Kidney tubule cell (primary cell): ENCODE results near the gene TFAP2D.

Experiments used
- DNase-seq: peaks from one replicate; pipeline ENCODE4 v3.0.0-alpha.2; 2018; ENCODE audit warnings: low spot score

Gene TFAP2D

DNA sequence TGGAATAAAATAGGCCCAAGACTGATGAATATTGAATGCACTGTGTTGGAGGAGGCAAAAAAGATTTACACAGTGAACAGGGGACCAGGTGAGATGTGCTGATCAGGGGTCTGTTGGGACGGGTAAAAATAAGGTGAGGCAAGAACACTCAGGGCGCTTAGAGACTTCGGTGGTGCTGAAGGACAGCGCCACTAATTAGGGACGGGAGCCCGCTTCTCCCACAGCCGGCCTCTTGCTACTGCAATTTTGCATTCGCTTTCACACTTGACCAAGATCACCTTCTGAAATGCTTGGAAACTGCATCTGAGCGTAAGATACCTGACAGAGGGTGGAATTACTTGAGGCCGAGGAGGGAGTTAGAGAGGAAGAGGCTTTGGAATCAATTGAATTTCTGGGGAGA lies 7.3 kb downstream of the TFAP2D start:
- DNase-seq: peak; percentile 13

DNA sequence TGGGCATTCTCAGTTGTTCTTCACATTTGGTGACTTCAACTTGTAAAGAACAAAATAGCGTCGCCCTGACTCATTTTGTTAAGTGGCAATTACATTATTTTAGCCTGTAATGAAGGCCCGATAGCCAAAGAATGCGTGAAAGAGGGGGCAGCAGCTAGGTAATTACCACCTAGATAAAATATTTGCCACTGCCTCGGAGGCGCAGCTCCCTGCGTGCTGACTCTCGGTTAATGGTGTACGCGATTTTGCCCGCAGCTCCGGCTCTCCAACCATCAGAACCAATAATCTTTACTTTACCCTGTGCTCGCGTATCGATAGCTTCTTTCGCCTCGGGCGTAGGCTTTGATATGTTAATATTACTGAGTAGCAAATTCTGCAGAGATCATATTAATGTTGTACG lies 8.7 kb downstream of the TFAP2D start:
- DNase-seq: no peak

DNA sequence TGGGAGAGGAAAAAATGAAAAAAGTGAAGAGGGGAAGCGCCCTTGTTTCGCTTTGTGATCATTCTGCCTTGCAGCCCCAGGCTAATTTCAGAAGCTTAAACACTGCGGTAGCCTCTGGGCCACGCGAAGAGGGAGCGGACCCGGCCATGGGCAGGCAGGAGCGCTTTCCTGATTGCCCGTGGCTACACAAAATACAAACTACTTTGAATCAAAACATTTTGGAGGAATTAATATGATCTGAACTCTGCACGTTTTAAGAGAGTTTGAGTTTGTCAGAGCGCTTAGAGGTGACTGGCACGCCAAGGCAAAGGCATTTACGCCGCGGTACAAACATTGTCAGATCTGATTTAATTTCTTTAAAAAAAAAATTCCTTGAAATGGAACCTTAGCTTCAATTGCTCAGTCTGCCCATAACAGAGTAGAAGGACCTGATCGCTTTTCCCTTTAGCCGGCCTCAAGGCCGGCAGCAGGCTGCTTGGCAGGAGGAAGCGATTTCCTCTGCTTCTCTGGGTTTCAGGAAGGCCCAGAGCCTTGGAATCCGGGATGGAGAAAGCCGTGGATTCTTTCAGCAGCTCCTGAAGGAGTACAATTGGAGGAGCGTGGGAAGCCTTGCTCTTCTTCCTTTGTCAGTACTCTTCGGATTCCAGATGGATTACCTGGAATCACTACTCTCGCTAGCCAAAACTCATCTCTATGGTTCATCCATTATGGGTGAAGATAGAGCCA lies 9.7 kb downstream of the TFAP2D start:
- no peak for DNase-seq

DNA sequence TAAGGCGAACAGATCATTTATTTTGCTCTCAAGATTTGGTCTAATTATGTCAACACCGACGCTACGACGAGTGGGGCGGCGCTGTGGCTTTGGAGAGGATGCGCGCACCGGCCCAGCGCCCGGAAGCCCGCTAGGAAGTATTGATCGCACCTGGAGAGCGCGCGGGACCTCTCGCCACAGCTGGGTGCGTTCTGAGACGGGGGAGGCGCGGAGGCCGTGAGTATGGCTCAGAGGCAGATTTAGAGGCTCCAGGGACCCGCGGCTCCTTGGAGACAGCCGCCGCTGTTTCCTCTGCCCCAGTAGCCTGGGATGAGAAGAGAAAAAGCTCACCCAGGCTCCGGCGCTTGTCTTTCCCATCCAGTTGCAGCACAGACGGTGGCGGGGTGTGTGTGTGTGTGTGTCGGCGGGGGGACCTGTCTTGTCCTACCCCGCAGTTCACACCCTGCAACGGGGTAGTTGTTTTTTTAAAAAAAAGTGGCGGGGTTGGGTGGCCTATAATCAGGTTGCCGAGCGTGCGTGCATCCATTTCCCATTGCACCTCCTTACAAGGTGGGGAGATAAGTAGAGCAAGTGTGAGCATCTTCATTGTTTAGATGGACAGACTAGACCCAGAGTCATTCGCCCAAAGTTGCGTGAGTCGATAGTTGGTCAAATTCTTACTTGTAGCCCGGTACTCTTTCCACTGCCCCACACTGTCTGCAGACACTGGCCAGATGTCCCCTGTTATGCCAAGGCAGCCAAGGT lies 11.2 kb downstream of the TFAP2D start:
- DNase-seq: peak; percentile 9

DNA sequence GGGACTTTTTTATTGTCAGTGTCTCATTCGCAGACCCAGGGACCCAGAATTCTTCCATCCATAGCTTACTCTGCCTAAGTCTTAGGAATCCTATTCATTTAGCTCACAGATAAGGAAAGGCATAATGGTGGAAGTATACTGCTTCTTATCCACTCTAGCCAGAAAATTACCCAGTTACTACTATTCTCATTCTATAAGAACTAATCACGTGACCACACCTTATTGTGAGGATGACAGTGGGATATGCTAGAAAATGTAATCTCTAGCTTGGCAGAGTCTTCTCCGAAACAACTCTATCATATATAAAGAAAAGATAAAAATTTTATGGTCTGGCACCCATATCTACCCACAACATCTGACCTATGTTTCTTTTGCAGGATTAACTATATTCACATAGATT lies 21.2 kb downstream of the TFAP2D start:
- no peak for DNase-seq

DNA sequence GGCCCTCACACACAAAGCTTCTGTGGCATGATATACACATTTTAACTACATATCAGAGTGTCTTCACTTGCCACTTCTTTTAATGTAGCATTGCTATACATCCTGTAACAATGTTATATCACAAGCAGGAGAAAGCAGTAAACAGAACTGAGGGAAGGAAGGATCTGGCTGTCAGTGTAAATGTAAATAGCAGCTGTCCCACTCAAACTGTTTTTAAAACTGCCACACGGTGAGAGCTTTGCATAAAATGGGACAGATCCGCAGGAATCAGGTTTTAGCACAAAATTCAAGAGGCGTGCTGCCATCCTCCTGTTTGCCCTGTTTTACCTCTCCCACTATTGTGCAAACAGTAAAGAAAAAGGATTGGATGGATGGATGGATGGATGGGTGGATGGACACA lies 28.8 kb downstream of the TFAP2D start:
- no peak for DNase-seq

DNA sequence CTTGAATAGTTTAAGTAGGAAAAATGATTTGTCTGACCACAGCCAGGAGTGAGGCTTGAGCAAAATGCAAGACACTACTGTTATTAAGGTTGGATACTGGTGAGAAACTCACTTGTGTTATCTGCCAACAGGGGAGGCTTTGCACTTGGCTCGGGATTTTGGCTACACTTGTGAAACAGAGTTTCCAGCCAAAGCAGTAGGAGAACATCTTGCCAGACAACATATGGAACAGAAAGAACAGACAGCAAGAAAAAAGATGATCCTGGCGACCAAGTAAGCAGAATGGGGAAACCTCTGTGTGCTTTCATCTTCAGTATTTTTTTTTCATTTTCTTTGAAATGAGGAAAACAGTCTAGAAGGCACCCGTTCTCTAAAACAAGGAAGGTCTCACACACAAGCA lies 31.6 kb downstream of the TFAP2D start:
- no peak for DNase-seq

DNA sequence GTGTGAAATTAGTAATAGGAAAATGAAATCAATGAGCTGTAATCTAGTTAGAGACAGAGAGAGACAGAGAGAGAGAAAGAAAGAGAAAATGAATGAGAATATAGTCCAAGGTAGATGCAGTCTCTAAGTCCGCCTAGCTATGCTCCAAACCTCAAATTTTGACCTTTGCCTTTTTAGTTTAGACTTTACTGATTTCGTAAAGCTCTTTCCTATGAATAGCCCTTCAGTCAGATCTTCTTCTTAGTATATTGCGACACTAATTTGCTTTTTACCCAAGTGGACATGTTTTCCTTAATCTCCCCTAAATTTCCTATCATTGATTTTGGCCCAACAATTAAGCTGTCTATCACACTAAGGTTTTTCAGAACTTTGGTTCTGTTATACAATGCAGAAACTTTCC lies 49.5 kb downstream of the TFAP2D start:
- DNase-seq: no peak

DNA sequence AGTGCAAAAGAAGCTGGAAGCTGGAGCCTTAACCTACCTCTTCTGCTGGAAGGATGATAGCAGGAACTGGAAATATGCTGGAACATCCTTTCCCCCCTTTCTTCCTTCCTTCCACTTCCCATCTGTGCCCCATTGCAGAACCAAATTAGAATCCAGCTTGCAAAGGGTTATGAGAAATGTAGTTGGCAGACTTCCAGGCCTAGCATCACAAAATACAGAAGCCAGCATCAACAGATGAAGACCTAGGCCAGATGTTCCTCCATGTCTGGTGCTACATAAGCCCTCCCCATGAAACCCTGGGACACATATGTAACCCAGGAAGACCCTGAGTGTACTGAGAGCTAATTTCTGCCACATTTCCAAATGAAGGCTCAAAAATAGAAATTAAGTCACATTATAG lies 65.4 kb downstream of the TFAP2D start:
- no peak for DNase-seq

DNA sequence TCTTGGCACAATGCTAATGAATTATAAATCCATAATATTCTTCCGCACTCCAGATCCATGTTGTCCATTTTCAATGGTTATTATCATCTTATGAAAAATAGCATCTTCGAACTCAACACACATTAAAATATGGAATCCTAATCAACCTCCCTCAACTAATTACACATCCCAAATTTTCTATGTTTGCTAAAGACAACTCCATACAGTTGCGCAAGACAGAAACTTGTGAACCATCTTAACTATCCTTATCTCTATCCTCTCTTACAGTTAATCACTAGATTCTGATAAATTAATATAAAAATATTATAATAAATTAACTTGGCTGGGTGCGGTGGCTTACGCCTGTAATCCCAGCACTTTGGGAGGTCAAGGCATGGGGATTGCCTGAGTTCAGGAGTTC lies 67.1 kb downstream of the TFAP2D start:
- DNase-seq: no peak

DNA sequence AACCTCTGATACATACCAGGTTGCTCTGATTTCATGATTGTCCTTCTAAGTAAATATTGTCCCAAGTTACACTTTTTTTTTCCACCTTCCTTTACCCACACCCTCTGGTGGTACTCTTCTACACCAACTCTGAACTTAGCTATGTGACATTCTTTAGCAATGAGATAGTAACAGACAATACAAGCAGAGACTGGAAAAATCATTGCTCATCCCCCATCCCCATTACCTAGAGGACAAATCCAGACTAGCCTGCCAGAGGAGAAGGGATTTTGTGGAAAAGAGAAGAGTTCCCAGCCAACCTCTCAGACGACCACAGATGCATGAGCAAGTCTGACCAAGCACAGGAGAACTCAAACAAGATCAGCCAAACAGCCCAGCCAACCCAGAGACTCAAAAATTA lies 72.6 kb downstream of the TFAP2D start:
- peak; percentile 40 for DNase-seq

DNA sequence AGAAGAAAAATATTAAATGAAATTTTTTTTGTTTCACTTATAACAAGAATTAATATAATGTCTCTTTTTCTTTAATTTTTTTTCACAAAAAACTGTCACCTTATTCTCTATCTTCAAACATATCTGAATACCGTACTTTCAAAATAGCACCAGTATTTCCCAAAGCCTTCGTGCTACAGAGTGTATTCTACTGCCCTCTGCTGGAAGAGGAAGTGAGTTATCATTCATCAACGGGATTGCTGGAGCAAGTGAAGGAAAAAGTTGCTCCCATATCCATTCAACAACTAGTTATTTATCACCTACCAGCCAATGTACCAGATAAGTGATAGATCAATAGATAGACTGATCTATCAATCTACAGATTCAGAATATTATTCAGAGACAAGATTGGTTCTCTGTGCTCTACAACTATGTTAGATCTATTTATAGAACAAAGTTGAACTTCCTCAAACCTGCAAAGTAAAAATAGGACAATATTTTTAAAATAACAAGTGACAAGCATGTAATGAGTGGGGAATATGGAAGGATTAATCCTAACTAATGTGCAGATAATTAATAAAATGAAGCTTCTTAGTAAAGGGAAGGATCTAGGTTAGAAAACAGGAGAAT lies 78.7 kb downstream of the TFAP2D start:
- DNase-seq: peak; percentile 50

DNA sequence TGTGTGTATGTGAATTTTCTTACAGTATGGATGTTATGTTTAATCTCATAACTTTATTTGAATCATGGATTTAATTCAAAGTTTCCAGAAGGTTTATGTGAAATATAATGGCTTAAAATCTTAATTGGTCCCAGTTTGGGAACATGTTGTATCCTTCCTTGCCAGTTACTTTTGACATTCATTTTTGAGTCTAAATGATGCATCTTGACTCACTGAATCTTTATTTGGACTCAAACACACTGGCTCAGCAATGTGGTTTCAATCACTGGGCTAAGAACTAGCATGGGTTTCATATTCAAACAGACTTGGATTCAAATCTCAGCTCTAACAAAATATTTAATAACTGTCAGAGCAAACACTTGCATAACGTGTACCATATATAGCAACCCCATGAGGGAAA lies 79.4 kb downstream of the TFAP2D start:
- DNase-seq: no peak

DNA sequence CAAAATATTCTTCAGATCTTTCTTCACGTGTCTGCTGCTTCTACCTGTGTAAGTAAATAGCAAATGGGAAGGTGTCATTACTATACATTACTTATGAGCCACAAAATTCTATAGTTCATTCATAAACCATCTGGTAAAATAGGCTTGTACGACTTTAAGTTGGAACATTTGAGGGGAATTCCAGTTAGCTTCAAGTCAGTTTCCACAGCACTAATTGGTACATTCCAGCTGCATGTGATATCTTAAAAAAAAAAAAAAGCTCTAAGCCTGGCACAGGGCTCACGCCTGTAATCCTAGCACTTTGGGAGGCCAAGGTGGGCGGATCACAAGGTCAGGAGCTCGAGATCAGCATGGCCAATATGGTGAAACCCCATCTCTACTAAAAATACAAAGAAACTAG lies 82.2 kb downstream of the TFAP2D start:
- no peak for DNase-seq

DNA sequence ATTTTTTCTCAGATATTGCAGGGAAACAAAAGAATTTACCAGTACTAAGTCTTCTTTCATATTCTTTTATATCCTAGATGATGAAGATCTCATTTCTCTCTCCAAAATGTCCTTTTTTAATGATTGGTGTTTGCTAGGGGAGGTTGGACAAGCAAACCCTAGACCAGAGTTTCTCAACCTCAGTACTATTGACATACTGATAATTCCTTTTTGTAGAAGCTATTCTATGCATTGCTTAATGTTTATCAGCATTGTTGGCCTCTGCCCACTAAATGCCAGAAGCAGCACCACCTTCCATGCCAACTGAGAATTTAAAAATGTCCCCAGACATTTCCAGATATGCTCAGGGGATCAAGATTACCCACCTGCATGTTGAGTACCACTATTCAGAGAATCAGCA lies 91.0 kb downstream of the TFAP2D start:
- no peak for DNase-seq

DNA sequence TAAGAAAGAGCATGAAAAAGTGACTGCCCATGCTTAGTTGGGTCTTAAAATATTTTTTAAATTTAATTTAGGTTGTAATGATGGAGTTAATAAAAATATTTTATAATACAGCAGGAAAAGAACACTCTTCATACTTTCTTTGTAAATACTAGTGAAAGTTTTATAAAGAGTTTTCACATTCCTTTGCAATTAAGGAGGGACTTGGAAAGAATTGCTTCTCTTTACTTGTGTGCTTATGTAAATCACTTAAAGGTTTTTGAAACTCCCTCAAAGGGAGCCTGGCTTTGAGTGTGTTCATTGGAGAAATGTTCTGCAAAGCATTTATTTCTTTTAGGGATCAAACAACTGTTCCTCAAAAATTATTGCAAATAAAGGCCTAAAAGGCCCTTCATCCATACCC lies 93.7 kb downstream of the TFAP2D start:
- DNase-seq: no peak

DNA sequence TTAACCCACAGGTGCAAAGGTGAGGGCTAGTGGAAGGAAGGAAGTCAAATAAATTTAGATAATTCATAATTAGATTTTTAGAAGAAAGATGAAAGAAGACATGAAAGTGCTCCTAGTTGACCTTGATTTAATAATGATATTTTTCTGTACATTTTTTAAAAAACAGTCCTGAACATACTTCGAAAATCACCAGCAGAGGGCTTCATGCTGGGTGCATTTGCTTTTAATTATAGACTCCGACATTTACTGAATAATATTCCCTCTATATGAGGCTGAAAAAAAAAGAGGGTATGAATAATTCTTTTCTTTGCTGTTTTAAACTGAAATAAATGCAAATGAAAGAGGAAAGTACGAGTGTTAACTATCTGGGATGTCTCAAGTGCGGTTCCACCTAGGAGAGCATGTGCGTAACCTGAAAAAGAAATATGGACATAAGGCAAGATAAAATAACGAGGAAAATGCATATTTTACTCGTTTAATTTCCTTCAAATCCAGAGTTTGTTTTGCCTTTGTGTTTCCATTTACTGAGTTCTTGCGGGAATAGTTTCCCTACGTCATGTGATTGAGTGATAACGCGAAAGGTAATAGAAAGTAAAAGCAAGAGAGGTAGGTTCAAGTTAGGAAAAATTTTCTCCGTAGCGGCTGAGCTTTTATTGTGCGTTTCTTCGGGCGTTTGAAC lies 102.2 kb downstream of the TFAP2D start:
- peak; percentile 39 for DNase-seq

DNA sequence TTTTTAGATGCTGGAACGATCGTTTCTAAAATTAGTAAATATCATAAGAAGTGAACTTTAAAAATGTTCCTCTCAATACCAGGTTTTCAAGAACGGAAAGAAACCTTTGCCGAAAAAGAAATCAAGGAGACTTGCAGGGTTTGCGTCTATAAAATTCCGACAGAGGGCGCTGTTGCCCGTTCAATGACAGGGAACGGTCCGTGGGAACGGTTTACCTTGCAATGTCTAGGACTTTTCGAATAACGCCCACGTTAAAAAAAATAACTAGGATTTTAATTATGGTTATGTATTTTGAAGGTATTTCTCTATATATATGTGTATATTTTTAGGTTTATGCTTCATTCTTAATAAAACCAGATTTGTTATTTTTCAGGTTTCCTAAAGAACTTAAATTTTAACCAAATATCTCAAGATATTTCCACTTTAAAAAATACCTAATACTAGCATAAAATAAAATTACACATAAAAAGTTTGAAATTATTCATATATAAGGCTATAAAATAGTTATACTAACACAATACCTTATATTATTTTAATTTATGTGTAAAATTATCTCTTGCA lies 102.9 kb downstream of the TFAP2D start:
- peak; percentile 76 for DNase-seq

DNA sequence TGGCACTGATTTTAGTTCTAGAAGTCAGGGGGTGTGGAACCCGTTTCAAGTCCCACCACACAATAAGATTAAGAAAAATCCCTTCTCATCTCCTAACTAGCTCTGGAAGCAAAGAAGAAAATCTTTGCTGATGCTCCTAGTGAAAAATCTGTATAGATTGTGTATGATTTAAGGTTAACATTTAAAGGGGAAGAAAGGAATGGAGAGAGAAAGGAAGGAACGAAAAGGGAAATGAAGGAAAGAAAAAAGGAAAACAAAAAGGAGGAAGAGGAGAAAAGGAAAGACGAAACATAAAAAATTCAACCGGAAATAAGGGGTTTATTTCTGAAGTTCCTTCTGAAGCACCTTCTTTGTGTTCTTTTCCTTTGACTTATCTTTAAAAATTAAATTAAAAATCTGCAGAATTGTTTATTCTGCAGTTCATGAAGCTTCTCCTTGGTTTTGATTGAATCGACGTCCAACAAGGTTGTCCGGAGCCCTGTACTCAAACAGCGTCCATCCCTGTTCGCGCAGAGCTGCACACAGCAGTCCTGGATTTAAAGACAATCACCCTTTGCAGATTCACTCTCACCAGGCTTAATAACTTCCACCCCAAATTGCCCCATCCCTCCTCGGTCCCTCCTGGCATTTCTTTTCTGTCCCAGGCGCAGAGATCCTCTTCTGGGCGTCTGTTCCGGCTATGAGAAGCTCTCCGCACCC lies 103.8 kb downstream of the TFAP2D start:
- no peak for DNase-seq

DNA sequence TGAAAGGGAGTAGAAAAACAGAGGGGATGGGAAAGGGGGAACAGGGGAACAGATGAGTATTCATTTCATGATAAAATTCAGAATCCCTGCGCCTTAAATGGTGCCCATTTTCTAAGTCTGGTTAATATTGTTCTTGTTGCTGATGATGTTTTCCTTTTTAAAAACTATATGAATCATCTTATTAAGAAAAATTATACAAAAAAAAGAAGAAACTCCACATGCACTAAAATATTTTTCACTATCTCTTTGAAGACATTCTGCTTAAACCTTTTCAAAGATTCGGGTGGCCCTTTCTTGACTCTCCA lies 104.3 kb downstream of the TFAP2D start:
- DNase-seq: no peak

DNA sequence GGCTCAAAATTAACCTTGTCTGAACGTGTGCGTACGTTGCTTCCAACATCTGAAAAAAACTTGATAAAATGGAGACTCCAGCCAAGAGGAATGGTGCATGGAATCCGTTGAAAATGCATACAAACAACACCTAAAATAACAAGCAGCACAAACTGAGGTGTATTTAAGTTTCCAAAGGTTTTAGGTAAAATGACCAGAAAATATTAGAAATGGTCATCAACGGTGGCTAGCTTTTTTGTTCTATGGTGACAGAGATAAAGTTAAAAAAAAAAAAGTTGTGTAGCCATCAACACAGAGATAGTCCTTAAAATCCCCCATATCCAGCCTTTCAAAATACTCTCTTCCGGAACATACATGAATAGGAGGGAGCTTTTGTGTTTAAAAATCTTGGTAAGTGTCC lies 104.7 kb downstream of the TFAP2D start:
- no peak for DNase-seq

DNA sequence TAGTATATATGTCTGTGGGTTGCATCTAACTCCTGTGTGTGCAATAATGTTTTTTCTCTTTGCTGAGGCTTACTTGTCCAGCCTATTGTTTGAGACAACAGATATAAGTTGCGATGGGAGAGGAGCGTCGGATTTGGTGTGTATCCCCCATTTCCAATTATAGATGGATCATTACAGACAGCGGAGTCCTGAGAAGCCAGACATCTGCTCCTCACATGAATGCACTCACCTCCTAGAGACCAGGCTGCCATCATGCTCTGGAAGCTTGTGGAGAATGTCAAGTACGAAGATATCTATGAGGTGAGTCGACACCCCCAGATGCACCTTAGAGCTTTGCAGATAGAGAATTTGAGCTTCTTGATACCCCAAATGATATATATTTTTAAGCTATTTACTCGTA lies 105.3 kb downstream of the TFAP2D start, which contains the start of gene TFAP2B:
TSS of gene TFAP2B (plus strand) at position 199 of the 400 bp plus-strand sequence. CDS start at position 220, 21 bp downstream.
- peak; percentile 64 for DNase-seq
